ENCODE data around the gene RNF220.

RNF220 gene

DNA sequence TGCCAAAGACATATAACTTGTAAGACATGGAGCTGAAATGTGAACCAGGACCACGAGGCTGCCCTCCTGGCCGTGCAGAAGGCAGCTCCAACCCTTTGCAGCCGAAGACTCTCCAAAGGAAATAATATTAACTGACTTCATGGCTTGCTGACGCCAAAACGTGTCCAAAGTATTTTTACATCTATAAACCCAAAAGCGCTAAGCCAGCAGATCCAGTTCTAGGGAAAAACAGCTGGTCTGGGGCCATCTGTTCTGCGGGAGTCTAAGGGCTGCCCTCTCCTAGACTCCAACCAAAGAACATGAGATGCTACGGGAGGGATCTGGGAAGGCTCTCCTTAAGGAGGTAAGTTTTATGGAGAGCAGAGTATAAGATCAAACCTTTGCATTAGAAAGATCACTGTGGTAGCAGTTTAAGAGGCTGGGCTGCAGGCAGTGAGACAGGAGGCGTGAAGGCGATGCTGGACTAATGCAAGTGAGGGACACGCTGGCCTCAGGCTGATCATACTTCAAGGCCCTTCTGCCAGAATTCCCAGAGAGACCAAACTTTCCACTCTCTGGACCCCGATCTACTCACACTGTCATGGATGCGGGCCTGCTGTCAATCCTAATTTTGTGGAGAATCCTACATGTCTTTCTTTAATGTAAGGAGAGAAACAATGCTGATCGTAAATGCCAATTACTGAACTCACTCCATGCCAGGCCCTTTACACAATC, 268.1 kb downstream of the RNF220 start:
- DNase-seq: no peak
- no peak overlapping the region for H3K27ac ChIP-seq

DNA sequence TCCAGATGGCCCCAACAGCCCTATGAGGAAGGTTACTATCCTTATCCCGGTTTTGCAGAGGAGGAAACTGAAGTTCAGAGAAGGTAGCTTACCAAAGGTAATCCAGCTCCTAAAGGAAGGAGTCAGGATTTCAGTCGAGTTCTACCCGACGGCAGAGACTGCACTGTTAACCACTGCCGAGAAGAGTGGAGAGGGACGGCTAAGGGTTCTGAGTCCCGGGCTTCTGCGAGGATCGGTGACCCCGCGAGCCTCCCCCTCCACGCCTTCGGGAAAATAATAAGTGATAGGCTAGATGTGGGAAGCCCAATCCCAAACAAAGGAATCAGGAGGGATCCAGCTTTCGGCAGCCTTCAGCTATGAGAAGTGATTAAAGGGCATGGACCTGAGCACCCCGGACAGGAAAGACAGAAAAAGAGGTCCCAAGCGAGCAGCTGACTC, 268.6 kb downstream of the RNF220 start:
- DNase-seq: no peak
- Histone ChIP-seq H3K4me3 (ENCODE audit: low read depth, low read length) (peak overlapping the region; percentile 82), H3K36me3 (replicated peaks) (no peaks in the 10 kb centered on the region), H3K27me3 (replicated peaks) (no peaks in the 10 kb centered on the region), H3K27ac (peak overlapping the region; percentile 92)
- in situ Hi-C loops (cut with HindIII; ENCODE audit: low pct_ligation_motif_present, low sequenced_read_pairs): no loop called here
- TF ChIP-seq, protein P1, sequence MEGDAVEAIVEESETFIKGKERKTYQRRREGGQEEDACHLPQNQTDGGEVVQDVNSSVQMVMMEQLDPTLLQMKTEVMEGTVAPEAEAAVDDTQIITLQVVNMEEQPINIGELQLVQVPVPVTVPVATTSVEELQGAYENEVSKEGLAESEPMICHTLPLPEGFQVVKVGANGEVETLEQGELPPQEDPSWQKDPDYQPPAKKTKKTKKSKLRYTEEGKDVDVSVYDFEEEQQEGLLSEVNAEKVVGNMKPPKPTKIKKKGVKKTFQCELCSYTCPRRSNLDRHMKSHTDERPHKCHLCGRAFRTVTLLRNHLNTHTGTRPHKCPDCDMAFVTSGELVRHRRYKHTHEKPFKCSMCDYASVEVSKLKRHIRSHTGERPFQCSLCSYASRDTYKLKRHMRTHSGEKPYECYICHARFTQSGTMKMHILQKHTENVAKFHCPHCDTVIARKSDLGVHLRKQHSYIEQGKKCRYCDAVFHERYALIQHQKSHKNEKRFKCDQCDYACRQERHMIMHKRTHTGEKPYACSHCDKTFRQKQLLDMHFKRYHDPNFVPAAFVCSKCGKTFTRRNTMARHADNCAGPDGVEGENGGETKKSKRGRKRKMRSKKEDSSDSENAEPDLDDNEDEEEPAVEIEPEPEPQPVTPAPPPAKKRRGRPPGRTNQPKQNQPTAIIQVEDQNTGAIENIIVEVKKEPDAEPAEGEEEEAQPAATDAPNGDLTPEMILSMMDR (IDR thresholded peaks at IDR 0.05; ENCODE audit: low read depth, low read length, missing control alignments): no peak

More for the DNA sequence above, 268.1 kb downstream of the RNF220 start:
- Histone ChIP-seq H3K27me3 (replicated peaks) (no peaks in the 10 kb centered on the region), H3K36me3 (replicated peaks) (no peaks in the 10 kb centered on the region), H3K4me3 (ENCODE audit: low read depth, low read length) (peak overlapping the region; percentile 82)
- TF ChIP-seq, protein P1 (IDR thresholded peaks at IDR 0.05; ENCODE audit: low read depth, low read length, missing control alignments): no peak
- in situ Hi-C loops (cut with HindIII; ENCODE audit: low pct_ligation_motif_present, low sequenced_read_pairs): no loop called here

DNA sequence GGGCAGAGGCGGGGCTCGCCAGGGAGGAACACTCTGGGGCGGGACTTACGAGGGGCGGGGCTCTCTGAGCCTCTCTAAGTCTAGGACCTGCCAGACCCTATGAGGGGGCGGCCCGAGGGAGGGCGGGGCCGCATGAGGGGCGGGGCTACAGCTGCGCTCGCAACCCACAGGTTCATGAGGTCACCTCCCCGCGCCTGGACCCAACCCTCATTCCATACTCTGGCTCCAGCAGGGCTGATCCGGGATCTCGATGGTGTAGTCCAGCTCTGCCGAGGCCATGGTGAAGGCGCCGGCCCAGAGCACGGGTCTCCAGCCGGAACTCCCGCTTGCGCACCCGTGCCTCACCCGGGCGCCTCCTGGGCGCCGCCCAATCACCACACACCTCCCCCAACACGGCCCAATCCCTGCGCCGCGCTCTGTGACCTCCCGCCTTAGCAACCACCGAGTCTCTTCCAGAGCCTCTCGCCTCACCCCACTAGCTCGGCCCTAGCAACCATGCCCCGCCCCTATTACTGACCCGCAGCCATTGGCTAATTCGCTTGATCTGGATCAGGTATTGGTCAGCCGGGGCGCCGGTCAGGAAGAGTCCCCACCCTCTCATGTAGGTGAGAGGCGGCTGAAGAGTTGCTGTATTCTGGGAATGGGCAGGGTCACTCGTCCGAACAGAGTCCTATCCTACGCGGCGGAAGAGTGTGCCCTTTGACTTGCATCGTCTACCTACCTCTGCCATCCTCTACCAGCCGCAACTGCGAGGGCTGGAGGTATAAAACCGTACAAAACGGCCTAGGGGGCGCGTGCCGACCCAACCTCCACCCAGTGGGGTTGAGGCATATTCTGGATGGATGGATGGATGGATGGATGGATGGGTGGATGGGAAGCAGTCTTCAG, 269.3 kb downstream of the RNF220 start, which contains the start of the genes ARMH1 and TMEM53:
Gene ARMH1, plus strand, starts transcription at position 602 of the 888 bp plus-strand sequence. CDS start 14,984 bp downstream, outside the sequence.
Gene TMEM53, minus strand, starts transcription at position 369 of the 888 bp plus-strand sequence. Its CDS starts 90 bp downstream, at position 279.
- Histone ChIP-seq H3K27me3 (replicated peaks) (no peaks in the 10 kb centered on the region), H3K36me3 (replicated peaks) (no peaks in the 10 kb centered on the region), H3K4me3 (ENCODE audit: low read depth, low read length) (peak within 1 kb of the TSS; percentile 82), H3K27ac (peak within 1 kb of the TSS; percentile 92)
- in situ Hi-C loops (cut with HindIII; ENCODE audit: low pct_ligation_motif_present, low sequenced_read_pairs): no loop called here
- peak; percentile 99 for DNase-seq
- TF ChIP-seq, protein P1 (IDR thresholded peaks at IDR 0.05; ENCODE audit: low read depth, low read length, missing control alignments): peak; percentile 29

DNA sequence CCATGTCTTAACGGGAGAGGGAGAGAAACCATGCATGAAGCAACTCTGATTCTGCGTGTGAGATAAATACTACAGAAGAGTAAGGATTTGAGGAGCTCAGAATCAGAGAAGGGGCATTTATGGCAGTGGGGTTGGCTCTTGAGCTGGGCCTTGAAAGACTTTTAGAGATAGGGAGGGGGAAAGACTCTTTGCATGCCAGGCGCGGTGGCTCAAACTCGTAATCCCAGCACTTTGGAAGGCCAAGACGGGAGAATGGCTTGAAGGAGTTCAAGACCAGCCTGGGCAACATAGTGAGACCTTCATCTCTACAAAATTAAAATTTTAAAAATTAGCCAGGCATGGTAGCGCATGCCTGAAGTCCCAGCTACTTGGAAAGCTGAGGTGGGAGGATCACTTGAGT, 270.1 kb downstream of the RNF220 start:
- in situ Hi-C loops (cut with HindIII; ENCODE audit: low pct_ligation_motif_present, low sequenced_read_pairs): no loop called here
- H3K4me3 ChIP-seq (ENCODE audit: low read depth, low read length): peak overlapping the region; percentile 82

DNA sequence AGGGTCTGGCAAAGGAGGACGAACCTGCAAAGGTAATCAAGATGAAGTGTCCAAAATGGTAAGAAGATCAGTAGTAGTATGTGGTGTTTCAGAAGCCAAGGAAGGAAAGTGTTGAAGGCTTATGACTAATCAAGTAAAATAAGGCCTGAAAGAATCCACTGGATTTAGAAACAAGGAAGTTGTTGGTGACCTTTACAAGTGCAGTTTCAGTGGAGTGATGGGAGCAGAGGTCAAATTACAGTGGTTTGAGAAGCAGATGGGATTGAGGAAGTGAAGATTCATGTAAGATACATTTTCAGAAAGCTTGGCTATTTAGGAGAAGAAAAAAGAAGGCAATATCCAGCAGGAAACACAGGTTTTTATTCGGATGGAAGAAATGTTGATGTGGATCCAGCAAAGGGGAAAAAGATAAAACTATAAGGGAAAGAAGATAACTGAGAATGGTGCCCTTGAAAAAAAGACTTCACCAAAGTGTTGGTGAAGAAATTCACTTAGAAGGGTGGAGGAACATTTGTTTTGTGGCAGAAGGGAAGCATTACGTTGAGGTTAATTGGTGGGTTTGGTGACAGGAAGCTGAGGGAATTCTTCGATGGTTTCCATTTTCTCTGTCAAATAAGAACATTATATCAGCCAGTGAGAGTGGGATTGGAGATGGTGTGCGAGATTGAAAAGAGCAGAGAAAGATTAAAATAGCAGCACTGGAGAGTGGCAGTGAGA, 271.6 kb downstream of the RNF220 start:
- in situ Hi-C loops (cut with HindIII; ENCODE audit: low pct_ligation_motif_present, low sequenced_read_pairs): no loop called here
- H3K4me3 ChIP-seq (ENCODE audit: low read depth, low read length): no peak overlapping the region
- no peaks in the 10 kb centered on the region for H3K27me3 ChIP-seq (replicated peaks)
- no peaks in the 10 kb centered on the region for H3K36me3 ChIP-seq (replicated peaks)
- DNase-seq: peak; percentile 33
- TF ChIP-seq, protein P1 (IDR thresholded peaks at IDR 0.05; ENCODE audit: low read depth, low read length, missing control alignments): no peak
- H3K27ac ChIP-seq: no peak overlapping the region

More for the DNA sequence above, 270.1 kb downstream of the RNF220 start:
- Histone ChIP-seq H3K27ac (no peak overlapping the region), H3K36me3 (replicated peaks) (no peaks in the 10 kb centered on the region), H3K27me3 (replicated peaks) (no peaks in the 10 kb centered on the region)
- TF ChIP-seq, protein P1 (IDR thresholded peaks at IDR 0.05; ENCODE audit: low read depth, low read length, missing control alignments): no peak
- no peak for DNase-seq
